ENCODE results near the gene OR5L2.

The OR5L2 gene

GRCh38 chr11:55826919-55827318, at the start of gene OR5L2:
OR5L2 (plus strand) TSS chr11:55827219; CDS start chr11:55827219, 0 bp downstream.
- no peak for TF ChIP-seq CTCF (IDR thresholded peaks at IDR 0.05; ENCODE audit: low read depth, low read length)
- H3K27me3 ChIP-seq (ENCODE audit: insufficient read depth, low read depth, severe bottlenecking) = peaks cover 5% of the 10 kb centered on the region
- H3K36me3 ChIP-seq = no peaks in the 10 kb centered on the region
- no peaks in the 10 kb centered on the region for H3K9me3 ChIP-seq (ENCODE audit: severe bottlenecking)
- no peak within 1 kb of the TSS for H3K27ac ChIP-seq
- no peak for DNase-seq
- H3K4me3 ChIP-seq (ENCODE audit: low read depth, low read length) = no peak within 1 kb of the TSS

GRCh38 chr11:55791606-55792005, 35.4 kb upstream of the OR5L2 start:
- H3K9me3 ChIP-seq (ENCODE audit: severe bottlenecking) = no peaks in the 10 kb centered on the region
- H3K4me3 ChIP-seq (ENCODE audit: low read depth, low read length) = no peak overlapping the region
- TF ChIP-seq CTCF (IDR thresholded peaks at IDR 0.05; ENCODE audit: low read depth, low read length) = no peak
- peaks cover 6% of the 10 kb centered on the region for H3K27me3 ChIP-seq (ENCODE audit: insufficient read depth, low read depth, severe bottlenecking)
- DNase-seq = no peak
- H3K27ac ChIP-seq = no peak overlapping the region
- no peaks in the 10 kb centered on the region for H3K36me3 ChIP-seq

- Histone ChIP-seq H3K9me3 (ENCODE audit: severe bottlenecking) (no peaks in the 10 kb centered on the region), H3K4me3 (ENCODE audit: low read depth, low read length) (no peak overlapping the region), H3K27me3 (ENCODE audit: insufficient read depth, low read depth, severe bottlenecking) (peaks cover 3% of the 10 kb centered on the region), H3K27ac (no peak overlapping the region), H3K36me3 (no peaks in the 10 kb centered on the region)
- TF ChIP-seq CTCF (IDR thresholded peaks at IDR 0.05; ENCODE audit: low read depth, low read length) = no peak
- no peak for DNase-seq
Measured at GRCh38 chr11:55793321-55793720, 33.7 kb upstream of the OR5L2 start.

GRCh38 chr11:55795256-55795655, 31.8 kb upstream of the OR5L2 start, which contains the start of gene OR5D14:
OR5D14 (plus strand) TSS chr11:55795556; CDS start chr11:55795556, 0 bp downstream.
- H3K27me3 ChIP-seq (ENCODE audit: insufficient read depth, low read depth, severe bottlenecking) = peaks cover 3% of the 10 kb centered on the region
- no peaks in the 10 kb centered on the region for H3K36me3 ChIP-seq
- TF ChIP-seq CTCF (IDR thresholded peaks at IDR 0.05; ENCODE audit: low read depth, low read length) = no peak
- H3K27ac ChIP-seq = no peak within 1 kb of the TSS
- H3K9me3 ChIP-seq (ENCODE audit: severe bottlenecking) = no peaks in the 10 kb centered on the region
- H3K4me3 ChIP-seq (ENCODE audit: low read depth, low read length) = no peak within 1 kb of the TSS
- no peak for DNase-seq

- no peaks in the 10 kb centered on the region for H3K27me3 ChIP-seq (ENCODE audit: insufficient read depth, low read depth, severe bottlenecking)
- no peaks in the 10 kb centered on the region for H3K9me3 ChIP-seq (ENCODE audit: severe bottlenecking)
- no peak for TF ChIP-seq CTCF (IDR thresholded peaks at IDR 0.05; ENCODE audit: low read depth, low read length)
- H3K27ac ChIP-seq = no peak overlapping the region
- H3K4me3 ChIP-seq (ENCODE audit: low read depth, low read length) = no peak overlapping the region
- no peaks in the 10 kb centered on the region for H3K36me3 ChIP-seq
- no peak for DNase-seq
Measured at GRCh38 chr11:55806248-55806647, 20.8 kb upstream of the OR5L2 start.

- Histone ChIP-seq H3K4me3 (ENCODE audit: low read depth, low read length) (no peak within 1 kb of the TSS), H3K27ac (no peak within 1 kb of the TSS), H3K9me3 (ENCODE audit: severe bottlenecking) (no peaks in the 10 kb centered on the region), H3K36me3 (no peaks in the 10 kb centered on the region), H3K27me3 (ENCODE audit: insufficient read depth, low read depth, severe bottlenecking) (peaks cover 4% of the 10 kb centered on the region)
- no peak for DNase-seq
- TF ChIP-seq CTCF (IDR thresholded peaks at IDR 0.05; ENCODE audit: low read depth, low read length) = no peak
Measured at GRCh38 chr11:55811067-55811466, 16.0 kb upstream of the OR5L2 start, which contains the start of gene OR5L1. OR5L1 (plus strand) TSS chr11:55811367; CDS start chr11:55811467, 100 bp downstream.

Measured in WERI-Rb-1 (cell line).